Measurements from ENCODE around the gene FAM83B.
"Not testable (repeated sequence)": the region's sequence is repeated elsewhere in the genome, so short reads cannot be mapped to it uniquely, and the experiment has no call there.

Gene FAM83B

GRCh38 chr6:54929245-54929909 lies 82.8 kb downstream of the FAM83B start:
- DNase-seq (ENCODE audit: low read depth) = no peak
- TF ChIP-seq CTCF (IDR thresholded peaks at IDR 0.05; ENCODE audit: insufficient read depth, low read depth, low read length, missing control alignments) = no peak
- H3K4me3 ChIP-seq (ENCODE audit: low read depth, low read length) = no peak overlapping the region

GRCh38 chr6:54932622-54933021 lies 86.1 kb downstream of the FAM83B start:
- no peak for TF ChIP-seq CTCF (IDR thresholded peaks at IDR 0.05; ENCODE audit: insufficient read depth, low read depth, low read length, missing control alignments)
- DNase-seq (ENCODE audit: low read depth) = no peak
- H3K4me3 ChIP-seq (ENCODE audit: low read depth, low read length) = no peak overlapping the region

- no peak overlapping the region for H3K4me3 ChIP-seq (ENCODE audit: low read depth, low read length)
- no peak for DNase-seq (ENCODE audit: low read depth)
- no peak for TF ChIP-seq CTCF (IDR thresholded peaks at IDR 0.05; ENCODE audit: insufficient read depth, low read depth, low read length, missing control alignments)
Observed at GRCh38 chr6:54935739-54936138, 89.2 kb downstream of the FAM83B start.

- no peak for DNase-seq (ENCODE audit: low read depth)
- no peak overlapping the region for H3K4me3 ChIP-seq (ENCODE audit: low read depth, low read length)
- TF ChIP-seq CTCF (IDR thresholded peaks at IDR 0.05; ENCODE audit: insufficient read depth, low read depth, low read length, missing control alignments) = no peak
Observed at GRCh38 chr6:54937371-54937770, 90.8 kb downstream of the FAM83B start.

- H3K4me3 ChIP-seq (ENCODE audit: low read depth, low read length) = no peak overlapping the region
- DNase-seq (ENCODE audit: low read depth) = no peak
- TF ChIP-seq CTCF (IDR thresholded peaks at IDR 0.05; ENCODE audit: insufficient read depth, low read depth, low read length, missing control alignments) = no peak
Observed at GRCh38 chr6:54957698-54958097, 111.1 kb downstream of the FAM83B start.

GRCh38 chr6:54958446-54958845 lies 111.9 kb downstream of the FAM83B start:
- no peak for TF ChIP-seq CTCF (IDR thresholded peaks at IDR 0.05; ENCODE audit: insufficient read depth, low read depth, low read length, missing control alignments)
- no peak for DNase-seq (ENCODE audit: low read depth)
- no peak overlapping the region for H3K4me3 ChIP-seq (ENCODE audit: low read depth, low read length)

GRCh38 chr6:54959820-54960219 lies 113.2 kb downstream of the FAM83B start:
- no peak for TF ChIP-seq CTCF (IDR thresholded peaks at IDR 0.05; ENCODE audit: insufficient read depth, low read depth, low read length, missing control alignments)
- no peak overlapping the region for H3K4me3 ChIP-seq (ENCODE audit: low read depth, low read length)
- no peak for DNase-seq (ENCODE audit: low read depth)

GRCh38 chr6:54961372-54961771 lies 114.8 kb downstream of the FAM83B start:
- not testable (repeated sequence) for H3K4me3 ChIP-seq (ENCODE audit: low read depth, low read length); DNase-seq (ENCODE audit: low read depth)
